ENCODE data around the gene TCOF1. TPM values are rescaled to one million over a fixed set of nuclear protein-coding genes. Genes with fewer than 3 reads are reported as not detected.

TCOF1 gene
- total and polyA plus RNA-seq, 2 of the 8 experiments (the other 6 are each of a cell fraction or from before 2014, with no cell fraction given) = 35.9 to 170 TPM

- TF ChIP-seq HDAC2 (IDR thresholded peaks at IDR 0.05; ENCODE audit: borderline replicate concordance in 1 of 2, low read depth in 2 of 2, low read length in 2 of 2) (no peak), MAX (IDR thresholded peaks at IDR 0.05) (no peak), TBP (IDR thresholded peaks at IDR 0.05; ENCODE audit: low read depth, low read length) (no peak), JUND (IDR thresholded peaks at IDR 0.05; ENCODE audit: low read length) (0 out of 2 replicates have a peak, but pooled peaks have one; percentile 6)
- TF ChIP-seq, protein P1, sequence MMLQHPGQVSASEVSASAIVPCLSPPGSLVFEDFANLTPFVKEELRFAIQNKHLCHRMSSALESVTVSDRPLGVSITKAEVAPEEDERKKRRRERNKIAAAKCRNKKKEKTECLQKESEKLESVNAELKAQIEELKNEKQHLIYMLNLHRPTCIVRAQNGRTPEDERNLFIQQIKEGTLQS (IDR thresholded peaks at IDR 0.05; ENCODE audit: insufficient read depth, low read depth, low read length) = no peak
These were observed 40.2 kb upstream of the TCOF1 start (continued) for GRCh38 chr5:150317048-150318003.
